ENCODE data around the gene GP9.

DNA sequence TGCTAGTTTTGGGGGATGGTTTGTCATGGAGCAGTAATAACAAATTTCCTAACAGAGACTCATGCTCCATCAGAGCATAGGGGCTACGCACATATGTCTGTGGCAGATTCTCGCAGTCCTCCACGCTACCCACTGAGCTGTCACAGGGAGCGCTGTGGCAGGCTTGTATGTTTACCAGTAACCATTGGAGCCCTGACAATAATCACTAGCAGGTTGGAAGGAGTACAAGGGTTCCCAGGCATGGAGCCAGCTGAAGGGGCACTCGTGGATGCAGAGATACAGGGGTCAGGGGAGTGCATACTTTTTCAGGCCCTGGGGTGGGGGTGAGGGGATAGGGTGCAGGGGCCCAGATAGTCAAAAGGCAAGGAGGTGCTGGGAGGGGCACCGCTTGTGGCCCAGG, 7.9 kb upstream of the GP9 start:
- TF ChIP-seq, protein P1, sequence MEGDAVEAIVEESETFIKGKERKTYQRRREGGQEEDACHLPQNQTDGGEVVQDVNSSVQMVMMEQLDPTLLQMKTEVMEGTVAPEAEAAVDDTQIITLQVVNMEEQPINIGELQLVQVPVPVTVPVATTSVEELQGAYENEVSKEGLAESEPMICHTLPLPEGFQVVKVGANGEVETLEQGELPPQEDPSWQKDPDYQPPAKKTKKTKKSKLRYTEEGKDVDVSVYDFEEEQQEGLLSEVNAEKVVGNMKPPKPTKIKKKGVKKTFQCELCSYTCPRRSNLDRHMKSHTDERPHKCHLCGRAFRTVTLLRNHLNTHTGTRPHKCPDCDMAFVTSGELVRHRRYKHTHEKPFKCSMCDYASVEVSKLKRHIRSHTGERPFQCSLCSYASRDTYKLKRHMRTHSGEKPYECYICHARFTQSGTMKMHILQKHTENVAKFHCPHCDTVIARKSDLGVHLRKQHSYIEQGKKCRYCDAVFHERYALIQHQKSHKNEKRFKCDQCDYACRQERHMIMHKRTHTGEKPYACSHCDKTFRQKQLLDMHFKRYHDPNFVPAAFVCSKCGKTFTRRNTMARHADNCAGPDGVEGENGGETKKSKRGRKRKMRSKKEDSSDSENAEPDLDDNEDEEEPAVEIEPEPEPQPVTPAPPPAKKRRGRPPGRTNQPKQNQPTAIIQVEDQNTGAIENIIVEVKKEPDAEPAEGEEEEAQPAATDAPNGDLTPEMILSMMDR (IDR thresholded peaks at IDR 0.05): no peak
- no peak for TF ChIP-seq POLR2A (IDR thresholded peaks at IDR 0.05)

Data from vagina (tissue), 2 donors.